Spleen (tissue), 7 donors: Measurements from ENCODE around the gene XYLT1.

Experiments used
- POLR2A ChIP-seq, 3 donors: fragments of 450-650 bp; IDR thresholded peaks; one replicate each; pipeline ENCODE4 v1.5.1; 2017; ENCODE audit warnings: antibody characterized with exemption in 3 of 3, mild to moderate bottlenecking in 1 of 3
- TF ChIP-seq, protein P1 (sequence below), 11 experiments: fragments of 200-600 bp in 7 of 11; fragments of 450-650 bp in 4 of 11; sonication (generic) in 4 of 11; IDR thresholded peaks in 8 of 11; conservative IDR thresholded peaks in 3 of 11; 1 replicate in 7 of 11; 2 replicates in 4 of 11; pipeline versions ENCODE4 v1.4.0 to v1.8.0; 2016 to 2021; ENCODE audit warnings: antibody characterized with exemption in 11 of 11, inconsistent platforms in 4 of 11, mild to moderate bottlenecking in 1 of 11
- donor health status: DM: no; HTN: no; CAD: no; lungs with moderate emphysema.
- donor health status: DM: no; HTN: no; CAD: no.
- donor health status: DM: no; HTN: no; CAD: no.

- no peak for TF ChIP-seq POLR2A (IDR thresholded peaks at IDR 0.05)
- TF ChIP-seq, protein P1, sequence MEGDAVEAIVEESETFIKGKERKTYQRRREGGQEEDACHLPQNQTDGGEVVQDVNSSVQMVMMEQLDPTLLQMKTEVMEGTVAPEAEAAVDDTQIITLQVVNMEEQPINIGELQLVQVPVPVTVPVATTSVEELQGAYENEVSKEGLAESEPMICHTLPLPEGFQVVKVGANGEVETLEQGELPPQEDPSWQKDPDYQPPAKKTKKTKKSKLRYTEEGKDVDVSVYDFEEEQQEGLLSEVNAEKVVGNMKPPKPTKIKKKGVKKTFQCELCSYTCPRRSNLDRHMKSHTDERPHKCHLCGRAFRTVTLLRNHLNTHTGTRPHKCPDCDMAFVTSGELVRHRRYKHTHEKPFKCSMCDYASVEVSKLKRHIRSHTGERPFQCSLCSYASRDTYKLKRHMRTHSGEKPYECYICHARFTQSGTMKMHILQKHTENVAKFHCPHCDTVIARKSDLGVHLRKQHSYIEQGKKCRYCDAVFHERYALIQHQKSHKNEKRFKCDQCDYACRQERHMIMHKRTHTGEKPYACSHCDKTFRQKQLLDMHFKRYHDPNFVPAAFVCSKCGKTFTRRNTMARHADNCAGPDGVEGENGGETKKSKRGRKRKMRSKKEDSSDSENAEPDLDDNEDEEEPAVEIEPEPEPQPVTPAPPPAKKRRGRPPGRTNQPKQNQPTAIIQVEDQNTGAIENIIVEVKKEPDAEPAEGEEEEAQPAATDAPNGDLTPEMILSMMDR (IDR thresholded peaks at IDR 0.05 in 8 of 11, conservative IDR thresholded peaks at IDR 0.05 in 3 of 11) = no peak
Measured at GRCh38 chr16:17176199-17176598, 294.6 kb downstream of the XYLT1 start.
